HG03442 (cell line): ENCODE measurements around the gene BCL2L12.

Experiments used
- ATAC-seq: cut with Tn5 transposase; IDR thresholded peaks from one replicate; pipeline ENCODE4 v1.9.1; 2021; ENCODE audit warnings: mild to moderate bottlenecking, moderate library complexity; ENCODE audit not compliant: unreplicated experiment

BCL2L12 gene

DNA sequence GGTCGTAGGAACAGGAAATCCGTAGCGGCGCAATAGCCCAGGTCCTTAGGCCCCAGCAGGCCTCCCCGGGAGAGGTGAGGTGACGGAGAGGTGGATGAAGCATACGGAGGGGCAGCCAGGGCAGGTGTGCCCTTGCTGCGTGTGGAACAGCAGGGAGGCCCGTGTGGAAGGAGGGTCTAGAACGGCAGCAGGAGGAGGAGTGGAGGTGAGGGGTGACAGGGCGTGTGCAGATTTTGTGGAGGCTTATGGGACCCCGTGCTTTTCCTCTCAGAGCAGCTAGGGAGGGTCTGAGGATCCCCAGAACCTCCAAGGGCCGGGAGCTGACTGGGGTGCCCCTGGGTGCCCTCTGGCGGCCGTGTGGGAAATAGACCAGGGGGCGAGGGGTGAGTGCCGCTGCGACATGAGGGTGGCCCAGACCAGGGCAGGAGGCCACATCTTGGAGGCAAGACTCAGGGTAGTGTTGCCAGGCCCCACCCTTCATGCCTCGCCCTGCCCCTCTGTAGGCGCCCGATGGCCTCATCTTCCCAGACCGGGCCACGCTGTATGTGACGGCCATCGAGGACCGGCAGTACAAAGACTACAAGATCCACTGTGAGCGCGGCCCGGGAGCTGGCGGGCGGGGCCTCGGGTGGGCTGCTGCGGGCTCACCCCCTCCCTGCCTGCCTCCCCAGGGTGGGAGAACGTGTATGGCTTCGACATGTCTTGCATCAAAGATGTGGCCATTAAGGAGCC lies 18.7 kb downstream of the BCL2L12 start:
- ATAC-seq: no peak

- no peak for ATAC-seq
These were observed 19.3 kb downstream of the BCL2L12 start for GRCh38 chr19:49684983-49685553.

GRCh38 chr19:49685845-49686332 lies 20.2 kb downstream of the BCL2L12 start:
- no peak for ATAC-seq

DNA sequence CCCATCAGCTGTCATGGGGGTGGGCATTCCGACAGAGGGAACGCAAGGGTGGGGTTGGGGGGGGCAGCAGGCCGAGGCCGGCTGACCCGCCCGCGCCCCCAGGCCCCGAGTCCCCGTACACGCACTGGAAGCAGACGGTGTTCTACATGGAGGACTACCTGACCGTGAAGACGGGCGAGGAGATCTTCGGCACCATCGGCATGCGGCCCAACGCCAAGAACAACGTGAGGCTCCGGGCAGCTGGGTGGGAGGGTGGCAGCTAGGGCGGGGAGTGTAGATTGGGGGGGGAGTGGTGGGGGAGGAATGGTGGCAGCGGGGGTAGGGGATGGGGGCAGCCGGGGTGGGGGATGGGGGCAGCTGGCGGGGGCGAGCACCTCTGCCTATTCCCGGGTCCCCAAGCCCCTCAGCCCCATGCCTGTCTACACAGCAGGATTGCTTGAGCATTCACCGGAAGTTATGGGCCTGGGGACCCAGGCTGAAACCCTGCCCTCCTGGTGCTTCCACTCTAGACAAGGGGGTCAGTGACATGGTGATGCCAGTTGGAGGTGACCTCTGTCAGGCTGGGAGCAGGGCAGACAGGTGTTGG lies 20.9 kb downstream of the BCL2L12 start:
- no peak for ATAC-seq

DNA sequence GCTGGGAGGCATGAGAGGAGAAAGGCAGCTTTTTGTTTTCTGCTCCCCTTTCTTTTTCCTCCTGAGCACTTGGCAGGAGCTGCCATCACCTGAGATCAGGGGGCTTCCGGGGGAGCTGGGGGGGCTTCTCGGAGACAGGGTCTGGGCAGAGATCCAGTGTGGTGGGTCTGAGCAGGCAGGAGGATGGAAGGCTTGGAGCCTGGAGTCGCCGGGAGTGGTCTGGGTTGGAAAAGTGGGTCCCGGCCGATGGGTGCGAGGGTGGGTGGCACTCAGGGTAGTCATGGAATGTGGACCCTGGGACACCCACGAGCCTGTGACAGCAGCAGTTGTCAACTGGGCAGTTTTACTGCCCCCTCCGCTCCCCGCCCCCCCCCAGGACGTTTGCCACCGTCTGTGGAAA lies 21.4 kb downstream of the BCL2L12 start:
- no peak for ATAC-seq

DNA sequence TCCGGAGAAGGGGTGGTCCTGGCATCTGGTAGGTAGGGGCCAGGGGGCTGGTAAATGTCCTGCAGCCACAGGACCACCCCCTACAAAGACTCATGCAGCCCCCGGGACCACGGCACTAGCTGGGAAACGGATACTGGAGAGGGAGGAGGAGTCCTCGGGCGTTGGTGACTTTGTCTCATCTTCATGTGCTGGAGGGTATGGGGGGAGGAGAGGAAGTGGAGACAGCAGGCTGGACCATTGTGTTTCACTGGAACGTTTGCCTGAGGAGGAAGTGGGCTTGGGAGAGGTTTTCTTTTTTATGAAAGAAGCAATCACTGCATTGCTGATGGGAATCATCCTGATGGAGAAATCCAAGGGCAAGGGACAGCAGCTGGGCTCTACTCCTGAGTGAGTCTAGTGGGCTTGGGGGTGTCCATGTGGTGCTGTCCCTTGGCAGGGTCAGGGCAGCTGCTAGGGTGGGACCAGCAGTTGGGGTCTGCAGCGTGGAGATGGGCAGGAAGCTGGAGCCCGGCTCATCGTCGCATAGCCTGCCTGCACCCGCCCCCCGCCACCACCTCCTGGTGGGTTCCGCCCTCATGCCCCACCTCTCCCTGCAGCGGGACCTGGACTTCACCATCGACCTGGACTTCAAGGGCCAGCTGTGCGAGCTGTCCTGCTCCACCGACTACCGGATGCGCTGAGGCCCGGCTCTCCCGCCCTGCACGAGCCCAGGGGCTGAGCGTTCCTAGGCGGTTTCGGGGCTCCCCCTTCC lies 22.0 kb downstream of the BCL2L12 start:
- no peak for ATAC-seq

- no peak for ATAC-seq
These were observed 22.9 kb downstream of the BCL2L12 start for GRCh38 chr19:49688531-49689132.

GRCh38 chr19:49689133-49690078 lies 23.7 kb downstream of the BCL2L12 start, which contains the start of gene ADM5:
Gene ADM5 (plus strand): TSS chr19:49689594. CDS start chr19:49689838, 244 bp downstream.
- no peak for ATAC-seq

- no peak for ATAC-seq
These were observed 24.4 kb downstream of the BCL2L12 start for GRCh38 chr19:49690079-49690655.

DNA sequence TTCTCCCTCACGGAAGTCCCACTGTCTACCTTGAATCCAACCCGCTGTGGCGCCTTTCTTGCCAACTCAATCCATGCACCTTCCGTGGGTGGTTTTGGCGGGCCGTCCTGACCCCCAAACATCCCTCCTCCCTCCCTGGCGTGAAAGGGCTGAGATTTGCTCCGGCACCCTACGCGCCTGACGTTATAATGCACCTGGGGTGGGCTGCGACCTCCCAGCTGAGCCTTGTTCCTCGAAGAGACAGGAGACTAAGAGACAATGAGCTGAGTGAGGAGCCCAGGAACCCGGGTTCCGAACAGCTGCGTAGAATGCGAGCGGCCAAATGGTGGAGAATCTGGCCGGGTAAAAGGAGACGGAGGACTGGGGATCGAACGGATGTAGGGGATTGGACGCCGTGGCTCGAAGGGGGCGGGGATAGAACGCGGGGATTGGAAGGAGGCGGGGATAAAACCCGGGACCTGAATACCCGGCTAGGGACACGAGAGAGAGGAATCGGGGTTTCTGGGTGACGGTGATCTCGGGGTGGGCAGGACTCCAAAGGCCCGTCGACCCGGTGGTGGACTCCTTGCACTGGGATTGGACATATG lies 25.0 kb downstream of the BCL2L12 start, which contains the start of gene CPT1C:
Gene CPT1C, plus strand, starts transcription at position 461 of the 587 bp plus-strand sequence. CDS start 1,137 bp downstream, outside the sequence.
- no peak for ATAC-seq

DNA sequence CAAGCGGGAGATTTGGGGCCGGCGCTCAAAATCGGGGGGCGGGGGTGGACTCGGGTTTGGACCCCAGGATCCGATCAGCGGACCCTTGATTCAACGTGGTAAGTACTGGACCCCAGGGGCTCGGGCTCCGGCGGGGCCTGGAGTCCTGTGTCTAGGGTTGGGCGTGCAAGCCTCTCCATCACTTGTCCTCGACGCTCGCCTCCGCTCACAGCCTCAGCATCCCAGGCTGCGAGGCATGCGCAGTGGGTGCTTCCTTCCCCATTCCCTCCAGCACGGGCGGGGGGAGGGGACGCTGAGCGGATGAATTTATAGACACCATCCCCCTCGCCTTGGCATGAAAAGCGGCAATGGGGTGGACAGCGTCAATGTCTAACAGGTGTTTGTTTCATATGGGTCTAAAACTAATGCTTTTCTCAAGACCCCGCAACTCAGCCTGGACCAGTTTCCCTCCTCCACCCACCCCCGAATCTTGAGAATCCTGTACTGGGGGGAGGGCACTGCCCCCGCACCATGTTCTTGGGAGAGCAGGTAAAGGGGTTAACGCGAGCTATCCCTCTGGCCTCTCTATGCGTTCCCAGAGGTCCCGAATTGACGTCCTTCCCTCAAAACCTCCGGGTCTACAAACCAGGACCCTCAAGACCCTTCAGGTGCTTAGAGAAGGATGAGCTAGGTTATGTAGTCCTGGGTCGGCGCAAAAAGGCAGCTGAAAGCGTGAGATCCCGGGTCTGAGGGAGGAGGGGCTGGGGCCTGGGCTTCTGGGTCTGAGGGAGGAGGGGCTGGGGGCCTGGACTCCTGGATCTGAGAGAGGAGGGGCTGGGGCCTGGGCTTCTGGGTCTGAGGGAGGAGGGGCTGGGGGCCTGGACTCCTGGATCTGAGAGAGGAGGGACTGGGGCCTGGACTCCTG lies 25.8 kb downstream of the BCL2L12 start:
- no peak for ATAC-seq

DNA sequence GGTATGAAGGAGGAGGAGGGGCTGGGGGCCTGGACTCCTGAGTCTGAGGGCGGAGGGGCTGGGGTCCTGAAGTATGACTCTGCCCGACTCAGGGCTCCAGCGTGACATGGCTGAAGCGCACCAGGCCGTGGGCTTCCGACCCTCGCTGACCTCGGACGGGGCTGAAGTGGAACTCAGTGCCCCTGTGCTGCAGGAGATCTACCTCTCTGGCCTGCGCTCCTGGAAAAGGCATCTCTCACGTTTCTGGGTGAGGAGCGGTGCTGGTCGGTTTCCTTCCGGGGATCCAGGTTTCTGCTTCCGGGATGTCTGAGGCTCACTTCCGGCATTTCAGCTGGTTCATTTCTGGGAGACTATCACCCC lies 26.4 kb downstream of the BCL2L12 start:
- no peak for ATAC-seq

DNA sequence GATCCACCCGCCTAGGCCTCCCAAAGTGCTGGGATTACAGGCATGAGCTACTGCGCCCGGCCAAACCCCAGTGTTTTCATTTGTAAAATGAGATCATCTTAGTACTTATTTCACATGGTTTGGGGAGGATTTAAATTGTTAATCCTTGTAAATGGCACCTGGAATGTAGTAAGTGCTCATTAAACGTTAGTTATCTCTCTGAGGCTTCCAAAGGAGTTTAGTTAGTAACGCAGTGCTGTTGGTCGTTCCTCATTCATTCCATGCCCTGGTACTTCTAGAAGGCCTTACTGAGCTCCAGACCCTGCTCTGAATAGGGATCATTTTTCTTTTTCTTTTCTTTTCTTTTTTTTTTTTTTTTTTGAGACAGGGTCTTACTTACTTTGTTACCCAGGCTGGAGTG lies 30.4 kb downstream of the BCL2L12 start:
- no peak for ATAC-seq

- ATAC-seq: no peak
These were observed 31.1 kb downstream of the BCL2L12 start for GRCh38 chr19:49696865-49697264.

- no peak for ATAC-seq
These were observed 33.6 kb downstream of the BCL2L12 start for GRCh38 chr19:49699364-49699763.

DNA sequence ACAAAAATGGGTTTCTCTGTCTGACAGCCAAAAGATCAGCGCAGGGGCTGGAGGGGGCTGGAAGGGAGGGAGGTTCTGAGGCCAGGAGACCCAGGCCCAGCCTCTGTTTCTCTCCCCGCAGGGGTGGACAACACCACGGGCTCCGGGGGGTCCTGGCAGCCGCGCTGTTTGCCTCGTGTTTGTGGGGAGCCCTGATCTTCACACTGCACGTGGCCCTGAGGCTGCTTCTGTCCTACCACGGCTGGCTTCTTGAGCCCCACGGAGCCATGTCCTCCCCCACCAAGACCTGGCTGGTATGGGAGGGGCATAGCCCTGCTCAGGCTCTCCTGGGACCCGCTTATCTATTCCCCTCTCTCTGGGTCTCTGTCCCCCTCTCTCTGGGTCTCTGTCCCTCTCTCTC lies 34.8 kb downstream of the BCL2L12 start:
- no peak for ATAC-seq

DNA sequence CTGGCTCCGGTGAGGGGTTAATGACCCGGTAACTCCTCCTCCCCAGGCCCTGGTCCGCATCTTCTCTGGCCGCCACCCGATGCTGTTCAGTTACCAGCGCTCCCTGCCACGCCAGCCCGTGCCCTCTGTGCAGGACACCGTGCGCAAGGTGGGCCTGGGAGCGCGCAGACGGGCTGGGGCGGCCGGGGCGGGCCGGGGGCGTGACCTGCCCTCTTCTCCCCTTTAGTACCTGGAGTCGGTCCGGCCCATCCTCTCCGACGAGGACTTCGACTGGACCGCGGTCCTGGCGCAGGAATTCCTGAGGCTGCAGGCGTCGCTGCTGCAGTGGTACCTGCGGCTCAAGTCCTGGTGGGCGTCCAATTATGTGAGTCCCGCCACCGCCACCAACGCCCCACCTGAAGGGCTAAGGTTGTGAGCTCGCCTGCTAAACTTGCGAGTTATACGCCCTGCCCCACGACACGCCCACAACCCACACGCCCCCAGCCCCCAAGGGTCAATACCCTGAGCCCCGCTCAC lies 35.6 kb downstream of the BCL2L12 start:
- ATAC-seq: no peak
